Effector memory CD4-positive, alpha-beta T cell (primary cell): ENCODE data around the gene ORMDL1.
A peak's percentile ranks its signal among the peaks of the same experiment; 100 is the strongest.

Source experiments
- DNase-seq, 3 donors: peaks; one replicate each; pipeline ENCODE4 v3.0.0-alpha.2; 2020
- H3K27ac ChIP-seq: 2 replicates; pipeline ENCODE4 v1.7.0; 2013; ENCODE audit warnings: mild to moderate bottlenecking, low read length, moderate library complexity; ENCODE audit not compliant: insufficient read depth, poor library complexity, severe bottlenecking
- H3K27me3 ChIP-seq: replicated peaks from 2 replicates; pipeline ENCODE4 v1.7.0; 2013; ENCODE audit warnings: mild to moderate bottlenecking, low read length; ENCODE audit not compliant: insufficient read depth, control insufficient read depth, poor library complexity, severe bottlenecking
- H3K36me3 ChIP-seq: 2 replicates; pipeline ENCODE4 v1.7.0; 2013; ENCODE audit warnings: mild to moderate bottlenecking, low read length, moderate library complexity; ENCODE audit not compliant: control insufficient read depth, insufficient read depth
- H3K4me1 ChIP-seq: 2 replicates; pipeline ENCODE4 v1.7.0; 2013; ENCODE audit warnings: low read length, mild to moderate bottlenecking; ENCODE audit not compliant: control insufficient read depth, insufficient read depth, poor library complexity, severe bottlenecking
- H3K4me3 ChIP-seq: 2 replicates; pipeline ENCODE4 v1.7.0; 2013; ENCODE audit warnings: low read length, low read depth, mild to moderate bottlenecking; ENCODE audit not compliant: insufficient read depth, poor library complexity, severe bottlenecking
- H3K9me3 ChIP-seq: 2 replicates; pipeline ENCODE4 v1.7.0; 2013; ENCODE audit warnings: mild to moderate bottlenecking, low read length, moderate library complexity; ENCODE audit not compliant: control insufficient read depth

The ORMDL1 gene

GRCh38 chr2:189803431-189803830, 19.3 kb upstream of the ORMDL1 start:
- no peak overlapping the region for H3K27ac ChIP-seq
- H3K4me3 ChIP-seq = no peak overlapping the region
- H3K4me1 ChIP-seq = no peaks in the 10 kb centered on the region
- no peak for DNase-seq
- no peaks in the 10 kb centered on the region for H3K9me3 ChIP-seq
- peaks cover 6% of the 10 kb centered on the region for H3K36me3 ChIP-seq
- no peaks in the 10 kb centered on the region for H3K27me3 ChIP-seq

GRCh38 chr2:189802396-189802912, 18.3 kb upstream of the ORMDL1 start:
- no peak for DNase-seq
- Histone ChIP-seq H3K4me3 (no peak overlapping the region), H3K4me1 (no peaks in the 10 kb centered on the region), H3K36me3 (peaks cover 6% of the 10 kb centered on the region), H3K9me3 (no peaks in the 10 kb centered on the region), H3K27ac (no peak overlapping the region), H3K27me3 (no peaks in the 10 kb centered on the region)

GRCh38 chr2:189799531-189799930, 15.4 kb upstream of the ORMDL1 start:
- Histone ChIP-seq H3K36me3 (peaks cover 6% of the 10 kb centered on the region), H3K27ac (no peak overlapping the region), H3K4me3 (no peak overlapping the region), H3K27me3 (no peaks in the 10 kb centered on the region), H3K4me1 (no peaks in the 10 kb centered on the region), H3K9me3 (no peaks in the 10 kb centered on the region)
- no peak for DNase-seq

- DNase-seq = no peak
- Histone ChIP-seq H3K4me3 (no peak overlapping the region), H3K9me3 (no peaks in the 10 kb centered on the region), H3K27ac (no peak overlapping the region), H3K27me3 (no peaks in the 10 kb centered on the region), H3K36me3 (peaks cover 6% of the 10 kb centered on the region), H3K4me1 (no peaks in the 10 kb centered on the region)
Measured at GRCh38 chr2:189799030-189799331, 14.8 kb upstream of the ORMDL1 start.

GRCh38 chr2:189798312-189799029, 14.3 kb upstream of the ORMDL1 start:
- no peak for DNase-seq
- peaks cover 6% of the 10 kb centered on the region for H3K36me3 ChIP-seq
- H3K4me1 ChIP-seq = no peaks in the 10 kb centered on the region
- H3K27ac ChIP-seq = no peak overlapping the region
- no peaks in the 10 kb centered on the region for H3K9me3 ChIP-seq
- H3K4me3 ChIP-seq = no peak overlapping the region
- H3K27me3 ChIP-seq = no peaks in the 10 kb centered on the region

- no peaks in the 10 kb centered on the region for H3K27me3 ChIP-seq
- DNase-seq = no peak
- no peak overlapping the region for H3K4me3 ChIP-seq
- H3K4me1 ChIP-seq = no peaks in the 10 kb centered on the region
- no peak overlapping the region for H3K27ac ChIP-seq
- H3K36me3 ChIP-seq = peaks cover 11% of the 10 kb centered on the region
- H3K9me3 ChIP-seq = no peaks in the 10 kb centered on the region
Measured at GRCh38 chr2:189797902-189798301, 13.8 kb upstream of the ORMDL1 start.

- H3K27ac ChIP-seq = no peak overlapping the region
- H3K4me3 ChIP-seq = no peak overlapping the region
- no peak for DNase-seq
- no peaks in the 10 kb centered on the region for H3K27me3 ChIP-seq
- H3K4me1 ChIP-seq = no peaks in the 10 kb centered on the region
- H3K36me3 ChIP-seq = peaks cover 10% of the 10 kb centered on the region
- no peaks in the 10 kb centered on the region for H3K9me3 ChIP-seq
Measured at GRCh38 chr2:189794310-189794709, 10.2 kb upstream of the ORMDL1 start.

- H3K4me1 ChIP-seq = no peaks in the 10 kb centered on the region
- H3K27ac ChIP-seq = peak overlapping the region; percentile 35
Measured at GRCh38 chr2:189791338-189792042, 7.4 kb upstream of the ORMDL1 start.

GRCh38 chr2:189783451-189783926, 650 bp downstream of the ORMDL1 start:
- Histone ChIP-seq H3K36me3 (peaks cover 19% of the 10 kb centered on the region), H3K4me3 (peak overlapping the region; percentile 86), H3K9me3 (no peaks in the 10 kb centered on the region), H3K27me3 (no peaks in the 10 kb centered on the region), H3K27ac (peak overlapping the region; percentile 94), H3K4me1 (peaks cover 18% of the 10 kb centered on the region)
- no peak for DNase-seq

More at GRCh38 chr2:189791338-189792042, 7.4 kb upstream of the ORMDL1 start:
- H3K36me3 ChIP-seq = peaks cover 7% of the 10 kb centered on the region
- no peaks in the 10 kb centered on the region for H3K9me3 ChIP-seq
- H3K27me3 ChIP-seq = no peaks in the 10 kb centered on the region
- no peak for DNase-seq
- peak overlapping the region; percentile 4 for H3K4me3 ChIP-seq

GRCh38 chr2:189782221-189782671, 1.9 kb downstream of the ORMDL1 start:
- Histone ChIP-seq H3K27ac (no peak overlapping the region), H3K4me3 (peak overlapping the region; percentile 86)
- DNase-seq = no peak

More at GRCh38 chr2:189782221-189782671, 1.9 kb downstream of the ORMDL1 start:
- Histone ChIP-seq H3K27me3 (no peaks in the 10 kb centered on the region), H3K9me3 (no peaks in the 10 kb centered on the region), H3K4me1 (peaks cover 18% of the 10 kb centered on the region), H3K36me3 (peaks cover 23% of the 10 kb centered on the region)
